ENCODE measurements around the gene GJE1.
A peak's percentile ranks its signal among the peaks of the same experiment; 100 is the strongest.
"Not testable (repeated sequence)": the region's sequence is repeated elsewhere in the genome, so short reads cannot be mapped to it uniquely, and the experiment has no call there.

Gene GJE1, protein sequence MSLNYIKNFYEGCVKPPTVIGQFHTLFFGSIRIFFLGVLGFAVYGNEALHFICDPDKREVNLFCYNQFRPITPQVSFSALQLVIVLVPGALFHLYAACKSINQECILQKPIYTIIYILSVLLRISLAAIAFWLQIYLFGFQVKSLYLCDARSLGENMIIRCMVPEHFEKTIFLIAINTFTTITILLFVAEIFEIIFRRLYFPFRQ

DNA sequence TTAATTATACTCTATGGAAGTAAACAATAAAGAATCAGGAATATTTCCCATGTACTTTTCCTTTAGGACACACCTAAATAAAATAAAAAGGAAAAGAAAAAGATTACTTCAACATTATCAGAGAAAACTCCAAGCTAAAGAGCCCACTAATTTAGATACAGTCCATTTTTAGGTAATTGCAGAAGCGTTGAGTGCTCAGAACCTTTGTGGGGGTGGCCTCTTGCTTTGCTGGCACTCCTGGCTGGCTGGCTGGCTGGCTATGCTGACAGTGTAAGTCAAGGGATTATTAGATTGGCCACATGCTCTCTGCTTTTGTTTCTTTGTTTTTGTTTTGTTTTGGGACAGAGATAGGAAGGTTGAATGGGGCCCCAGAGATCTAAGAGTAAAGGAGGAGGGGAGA lies at the start of gene GJE1:
TSS of gene GJE1 (plus strand) at position 301 of the 400 bp plus-strand sequence. CDS start 234 bp downstream, outside the sequence.
- no peak for DNase-seq

DNA sequence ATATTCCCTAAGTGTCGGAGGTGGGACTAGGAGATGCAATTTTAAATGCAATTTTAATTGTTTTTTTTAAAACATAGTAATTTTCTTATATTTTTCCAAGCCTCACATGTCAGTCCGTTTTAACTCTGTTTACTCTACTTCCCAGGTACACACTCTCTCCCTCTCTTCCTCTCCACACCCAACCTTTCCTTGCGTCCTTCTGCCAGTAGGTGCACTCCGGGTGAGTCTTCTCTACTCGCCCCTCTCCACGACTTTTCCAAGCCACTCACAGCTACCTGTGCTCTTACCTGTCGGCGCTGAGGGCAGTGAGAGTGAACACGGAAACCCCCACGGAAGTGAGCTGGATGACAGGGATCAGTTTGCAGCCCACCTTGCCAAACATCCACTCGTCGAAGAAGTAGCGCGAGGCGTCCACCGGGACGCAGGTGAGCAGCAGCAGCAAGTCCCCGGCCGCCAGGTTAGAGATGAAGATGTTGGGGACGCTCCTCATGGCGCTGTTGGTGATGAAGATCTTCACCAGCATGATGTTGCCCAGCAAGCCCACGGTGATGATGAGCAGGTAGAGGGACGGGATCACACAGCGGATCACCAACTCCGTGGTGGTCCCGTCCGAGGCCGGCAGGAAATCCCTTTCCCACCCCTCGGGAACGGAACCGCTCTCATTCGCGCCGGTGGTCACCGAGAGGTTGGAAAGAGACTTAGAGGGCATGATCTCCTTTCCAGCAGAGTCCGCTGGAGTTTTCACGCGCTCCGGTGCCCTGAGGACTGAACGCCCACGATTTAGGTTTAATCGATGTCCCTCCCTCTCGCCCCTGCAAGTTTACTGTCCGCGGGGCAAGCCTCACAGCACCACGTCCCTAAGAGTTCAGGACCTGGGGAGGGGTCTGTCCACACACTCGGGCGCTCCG lies 44.5 kb upstream of the GJE1 start:
- DNase-seq = no peak

DNA sequence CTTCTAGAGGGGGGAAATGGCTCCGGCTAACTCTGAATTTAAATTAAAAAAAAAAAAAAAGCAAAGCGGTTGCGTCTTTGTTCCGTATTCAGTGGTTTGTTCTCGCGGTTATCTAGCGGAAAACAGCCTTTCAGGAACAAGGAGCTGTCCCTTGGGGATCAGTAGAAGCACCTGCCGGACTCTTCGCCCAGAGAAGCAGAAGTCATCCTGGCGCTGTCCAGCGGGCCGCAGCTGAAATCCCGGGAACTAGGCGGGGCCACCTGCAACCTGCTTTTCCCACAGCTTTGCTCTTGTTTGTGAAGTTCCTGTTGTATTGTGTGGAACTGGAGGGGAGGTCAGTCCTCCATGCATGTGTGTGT lies 43.9 kb upstream of the GJE1 start:
- DNase-seq = no peak

DNA sequence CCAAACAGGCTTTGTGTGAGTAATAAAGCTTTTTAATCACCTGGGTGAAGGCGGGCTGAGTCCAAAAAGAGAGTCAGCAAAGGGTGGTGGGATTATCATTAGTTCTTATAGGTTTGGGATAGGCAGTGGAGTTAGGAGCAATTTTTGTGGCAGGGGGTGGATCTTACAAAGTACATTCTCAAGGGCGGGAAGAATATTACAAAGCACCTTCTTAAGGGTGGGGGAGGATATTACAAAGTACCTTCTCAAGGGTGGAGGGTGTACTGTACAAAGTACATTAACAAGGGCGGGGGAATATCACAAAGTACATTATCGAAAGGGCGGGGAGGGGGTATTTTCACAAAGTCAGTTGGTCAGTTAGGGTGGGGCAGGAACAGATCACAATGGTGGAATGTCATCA lies 27.9 kb upstream of the GJE1 start:
- not testable (repeated sequence) for DNase-seq

DNA sequence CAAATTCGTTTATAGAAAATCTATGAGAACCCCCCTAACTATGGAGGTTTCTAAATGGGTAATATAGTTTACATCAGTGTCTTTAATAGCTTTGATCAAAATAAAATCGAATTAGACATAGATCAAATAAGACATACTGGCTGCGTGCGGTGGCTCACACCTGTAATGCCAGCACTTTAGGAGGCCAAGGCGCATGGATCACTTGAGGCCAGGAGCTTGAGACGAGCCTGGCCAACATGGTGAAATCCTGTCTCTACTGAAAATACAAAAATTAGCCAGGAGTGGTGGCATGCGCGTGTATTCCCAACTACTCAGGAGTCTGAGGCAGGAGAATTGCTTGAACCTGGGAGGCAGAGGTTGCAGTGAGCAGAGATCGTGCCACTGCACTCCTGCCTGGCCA lies 21.9 kb upstream of the GJE1 start:
- not testable (repeated sequence) for DNase-seq

DNA sequence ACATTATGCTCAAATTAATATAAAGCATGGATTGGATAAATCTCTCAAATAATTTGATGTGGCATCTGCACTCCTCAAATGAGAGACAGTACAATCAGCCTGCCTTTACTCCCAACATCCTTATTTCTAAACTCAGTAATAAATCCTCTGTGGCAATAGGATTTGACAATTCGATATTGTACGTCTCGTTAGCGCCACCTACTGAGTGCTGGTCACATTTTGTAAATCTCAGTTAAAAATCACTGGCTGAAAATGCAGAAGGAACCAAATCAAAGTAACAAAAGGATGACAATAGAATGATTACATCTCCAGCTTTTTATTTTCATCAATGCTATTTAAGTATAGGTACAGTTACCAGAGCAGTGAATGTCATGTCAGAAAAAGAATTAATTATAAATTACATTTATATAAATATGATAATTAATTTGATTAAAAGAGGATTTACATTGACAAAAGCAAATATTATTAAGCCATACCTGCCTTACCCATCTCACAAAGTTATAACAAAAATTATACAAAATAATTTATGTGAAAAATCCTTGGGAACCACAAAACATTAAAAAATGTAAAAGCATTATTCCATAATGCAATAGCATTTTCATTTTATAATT lies 20.2 kb upstream of the GJE1 start:
- peak; percentile 53 for DNase-seq

DNA sequence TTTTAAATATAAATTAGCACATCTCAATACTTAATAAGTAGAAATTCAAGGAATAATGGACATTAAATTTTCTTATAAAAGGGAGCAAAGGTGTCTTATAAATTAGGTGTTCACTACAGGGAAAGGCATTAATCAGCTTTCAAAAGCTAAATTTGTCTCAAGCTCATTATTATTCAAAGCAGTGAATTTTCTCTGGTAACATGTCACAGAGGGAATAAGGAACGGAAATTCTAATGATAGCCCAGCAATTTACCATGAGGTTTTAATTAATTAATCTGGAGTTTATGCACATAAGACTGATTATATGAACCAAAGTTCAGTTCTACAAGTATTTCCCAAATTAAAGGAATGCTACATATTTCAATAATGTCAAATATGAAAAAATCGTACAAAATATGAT lies 15.4 kb upstream of the GJE1 start:
- DNase-seq = no peak

DNA sequence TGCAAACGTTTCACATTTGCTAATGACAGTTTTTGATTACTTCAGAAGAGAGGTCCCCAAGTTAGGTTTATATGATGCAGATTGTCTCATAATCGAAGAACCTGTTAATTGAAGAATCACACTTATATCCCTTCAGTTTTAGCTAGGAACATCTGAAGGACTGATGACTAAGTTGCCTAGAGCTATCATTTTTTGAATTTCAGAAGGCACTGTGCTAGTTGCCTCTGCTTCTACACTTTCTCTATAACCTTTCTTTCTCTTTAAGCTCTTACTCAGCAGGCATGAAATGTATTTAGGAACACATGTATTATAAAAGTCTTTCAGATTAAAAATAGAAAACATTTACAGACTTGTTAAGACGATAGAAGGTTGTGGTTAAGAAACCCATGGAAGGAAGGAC lies 14.4 kb upstream of the GJE1 start:
- DNase-seq = no peak

DNA sequence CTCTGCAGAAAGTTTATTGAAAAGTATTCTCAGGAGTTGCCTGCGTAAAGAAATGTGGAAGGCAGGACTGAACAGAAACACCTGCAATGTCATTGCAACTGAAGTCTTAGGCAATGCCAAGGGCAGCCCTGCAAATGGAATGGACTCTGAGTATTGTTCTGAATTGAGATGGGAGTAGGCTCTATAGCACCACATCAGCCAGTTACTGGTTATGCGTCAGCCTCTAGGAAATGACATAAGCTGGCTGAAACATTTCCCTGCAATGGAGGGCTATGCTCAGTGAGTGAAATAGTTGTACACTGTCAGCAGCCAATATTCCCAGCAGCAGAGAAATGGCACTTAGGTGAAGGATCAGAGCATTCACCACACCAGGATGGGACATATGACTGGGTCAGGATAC lies 13.8 kb upstream of the GJE1 start:
- DNase-seq = no peak

DNA sequence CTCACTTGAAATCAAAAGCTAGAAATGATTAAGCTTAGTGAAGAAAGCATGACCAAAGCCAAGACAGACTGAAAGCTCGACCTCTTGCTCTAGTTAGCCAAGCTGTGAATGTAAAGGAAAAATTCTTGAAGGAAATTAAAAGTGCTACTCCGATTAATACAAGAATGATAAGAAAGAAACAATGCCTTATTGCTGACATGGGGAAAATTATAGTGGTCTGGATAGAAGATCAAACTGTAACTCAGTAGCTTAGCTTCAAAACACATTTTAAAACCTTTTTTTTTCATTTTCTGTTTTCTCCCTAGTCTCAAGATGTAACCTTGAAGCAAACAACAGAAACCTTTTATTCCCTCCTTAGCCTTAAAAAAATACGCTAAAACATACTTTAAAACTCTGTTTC lies 11.4 kb upstream of the GJE1 start:
- DNase-seq = no peak

DNA sequence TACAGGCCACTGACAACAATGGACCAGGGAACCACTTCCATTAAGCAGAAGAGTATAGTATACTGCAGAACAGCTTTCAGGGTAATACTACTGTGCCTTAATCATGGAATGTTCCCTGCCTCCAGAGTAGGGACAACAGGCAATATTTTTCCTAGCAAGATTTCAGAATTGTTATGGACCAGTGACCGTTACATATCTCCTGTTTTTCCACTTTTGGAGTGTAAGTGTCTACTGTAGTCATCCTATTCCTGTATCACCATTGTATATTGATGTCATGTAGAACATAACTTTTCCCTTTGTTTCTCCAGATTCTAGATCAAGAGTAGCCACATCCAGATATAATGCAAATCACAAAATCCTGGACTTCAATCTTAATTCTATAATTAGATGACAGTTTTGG lies 1.9 kb upstream of the GJE1 start:
- DNase-seq = no peak

DNA sequence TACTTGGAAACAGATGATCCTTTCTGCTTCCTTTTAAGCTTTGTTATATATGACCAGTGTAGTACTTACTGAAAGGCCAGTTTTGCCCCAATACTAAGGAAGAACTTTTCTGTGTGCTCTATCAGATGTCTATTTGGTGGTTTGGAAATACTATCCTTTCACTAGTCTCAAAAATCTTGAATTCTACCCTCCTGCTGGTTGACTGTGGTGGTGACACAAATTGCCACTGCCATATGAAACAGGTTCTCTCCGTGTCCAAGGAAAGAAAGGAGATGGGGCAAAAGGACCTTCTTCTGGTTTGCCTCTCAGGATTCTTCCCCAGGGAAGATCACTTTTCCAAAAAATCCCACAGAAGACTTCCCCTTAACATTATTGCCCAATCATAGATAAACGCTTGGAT lies 6.2 kb downstream of the GJE1 start:
- no peak for DNase-seq

DNA sequence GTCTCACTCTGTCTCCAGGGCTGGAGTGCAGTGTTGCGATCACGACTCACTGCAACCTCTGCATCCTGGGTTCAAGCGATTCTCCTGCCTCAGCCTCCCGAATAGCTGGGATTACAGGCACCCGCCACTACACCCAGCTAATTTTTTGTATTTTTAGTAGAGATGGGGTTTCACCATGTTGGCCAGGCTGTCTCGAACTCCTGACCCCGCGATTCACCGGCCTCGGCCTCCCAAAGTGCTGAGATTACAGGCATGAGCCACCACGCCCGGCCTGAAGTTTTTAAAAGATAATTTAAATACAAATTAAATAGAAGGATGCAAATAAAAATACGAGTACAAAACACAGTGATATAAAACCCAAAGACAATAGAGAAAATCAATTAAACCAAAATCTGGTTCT lies 8.8 kb downstream of the GJE1 start:
- not testable (repeated sequence) for DNase-seq

DNA sequence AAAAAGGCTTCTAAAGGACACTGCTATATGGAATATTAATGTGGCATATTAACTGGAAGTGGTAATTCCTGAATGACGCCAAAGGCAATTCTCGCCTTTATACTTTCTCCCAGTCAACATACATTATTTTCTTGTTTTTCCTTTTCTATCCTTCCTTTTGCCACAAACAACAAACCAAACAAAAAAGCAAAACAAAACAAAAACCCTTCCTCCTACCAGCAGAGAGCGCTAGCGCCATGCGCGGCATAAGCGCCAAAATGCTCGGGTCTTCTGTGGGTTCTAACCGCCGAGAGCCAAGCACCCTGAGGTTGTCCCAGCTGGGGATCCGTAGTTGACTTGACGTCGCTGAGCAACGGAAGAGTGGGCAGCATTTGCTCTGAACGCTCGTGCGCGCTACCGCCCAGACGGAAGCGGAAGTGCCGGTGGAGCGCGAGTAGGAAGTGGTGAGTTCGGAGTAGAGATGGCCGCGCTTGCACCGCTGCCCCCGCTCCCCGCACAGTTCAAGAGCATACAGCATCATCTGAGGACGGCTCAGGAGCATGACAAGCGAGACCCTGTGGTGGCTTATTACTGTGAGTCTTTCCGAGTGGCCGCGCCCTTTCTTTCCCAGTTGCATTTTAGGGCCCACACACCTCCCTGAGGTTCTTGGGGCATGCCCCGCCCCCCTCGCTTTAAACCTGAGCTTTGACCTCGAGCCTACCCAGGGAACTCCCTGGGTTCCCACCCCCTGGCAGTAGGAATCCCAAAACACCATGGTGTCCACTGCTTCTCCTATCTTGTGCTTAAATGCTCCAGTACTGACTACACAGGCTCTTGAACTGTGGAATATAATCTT lies 14.3 kb downstream of the GJE1 start, which contains the start of the genes NMBR and VTA1:
TSS of gene NMBR (minus strand) at position 295 of the 835 bp plus-strand sequence. CDS start 58,464 bp downstream, outside the sequence.
TSS of gene VTA1 (plus strand) at position 436 of the 835 bp plus-strand sequence. CDS start at position 461, 25 bp downstream.
- DNase-seq = peak; percentile 96

DNA sequence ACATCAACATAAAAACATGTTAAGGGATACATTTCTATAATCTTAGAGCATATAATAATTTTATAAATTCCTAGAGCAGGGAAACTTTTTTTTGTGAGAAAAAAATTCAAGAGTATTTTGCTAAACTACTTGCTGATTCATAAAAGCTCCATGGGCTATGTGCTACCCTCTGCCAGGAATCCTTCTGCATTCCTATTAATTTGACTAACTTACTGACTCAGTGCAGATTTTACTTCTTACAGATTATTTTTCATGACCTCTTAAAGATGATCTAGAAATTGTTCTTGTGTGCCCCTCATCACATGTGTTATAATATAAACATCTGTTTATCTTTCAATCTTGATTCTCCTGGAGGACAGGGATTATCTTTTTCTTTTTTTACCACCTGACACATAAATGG lies 20.0 kb downstream of the GJE1 start:
- DNase-seq = no peak

DNA sequence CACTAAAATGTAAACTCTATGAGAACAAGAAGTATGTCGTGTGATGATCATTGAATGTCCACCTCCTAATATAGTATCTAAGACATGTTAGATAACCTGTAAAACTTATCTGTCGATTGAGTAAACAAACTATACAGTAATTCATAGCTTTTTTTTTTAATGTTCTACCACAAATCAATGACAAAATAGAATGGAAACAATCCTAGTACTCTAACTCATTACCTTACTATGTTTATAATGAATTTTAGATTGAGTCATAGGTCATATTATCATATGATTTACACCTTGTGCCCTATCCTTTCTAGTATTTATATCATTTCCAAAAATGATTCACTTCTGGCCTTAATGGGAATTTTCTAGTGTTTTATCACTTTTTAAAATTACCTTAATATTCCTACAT lies 20.5 kb downstream of the GJE1 start:
- DNase-seq = no peak

DNA sequence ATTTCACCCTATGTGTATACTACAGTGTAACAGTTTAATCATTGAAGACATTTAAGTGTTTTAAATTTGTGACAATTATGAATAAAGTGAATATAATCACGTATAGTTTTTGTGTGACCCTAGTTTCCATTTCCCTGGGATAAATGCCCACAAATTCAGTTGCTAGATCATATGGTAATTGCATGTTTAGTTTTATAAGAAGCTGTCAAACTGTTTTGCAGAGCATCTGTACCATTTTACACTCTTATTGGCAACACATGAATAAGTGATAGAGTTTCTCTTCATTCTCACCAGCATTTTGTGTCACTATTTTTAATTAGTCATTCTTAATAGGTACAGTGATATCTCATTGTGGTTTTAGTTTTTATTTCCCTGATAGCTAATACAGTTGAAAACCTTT lies 21.6 kb downstream of the GJE1 start:
- DNase-seq = no peak

DNA sequence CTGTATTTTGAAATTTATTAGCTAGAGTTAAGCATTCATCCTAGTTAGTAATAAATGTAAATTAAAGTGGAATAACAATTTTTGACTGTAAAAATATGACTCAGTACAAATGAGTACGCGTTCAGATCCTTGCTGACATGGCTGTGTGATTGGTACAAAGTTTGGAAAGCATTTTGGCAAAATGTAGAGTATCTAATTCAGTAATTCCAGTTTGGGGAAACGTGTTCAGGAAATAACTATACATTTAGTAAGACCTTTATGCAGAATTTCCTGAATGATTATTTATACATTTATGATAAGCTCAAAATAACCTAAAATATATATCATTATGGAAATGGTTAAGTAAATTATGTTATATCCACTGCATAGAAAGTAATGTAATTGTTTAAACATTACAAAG lies 22.4 kb downstream of the GJE1 start:
- DNase-seq = no peak

DNA sequence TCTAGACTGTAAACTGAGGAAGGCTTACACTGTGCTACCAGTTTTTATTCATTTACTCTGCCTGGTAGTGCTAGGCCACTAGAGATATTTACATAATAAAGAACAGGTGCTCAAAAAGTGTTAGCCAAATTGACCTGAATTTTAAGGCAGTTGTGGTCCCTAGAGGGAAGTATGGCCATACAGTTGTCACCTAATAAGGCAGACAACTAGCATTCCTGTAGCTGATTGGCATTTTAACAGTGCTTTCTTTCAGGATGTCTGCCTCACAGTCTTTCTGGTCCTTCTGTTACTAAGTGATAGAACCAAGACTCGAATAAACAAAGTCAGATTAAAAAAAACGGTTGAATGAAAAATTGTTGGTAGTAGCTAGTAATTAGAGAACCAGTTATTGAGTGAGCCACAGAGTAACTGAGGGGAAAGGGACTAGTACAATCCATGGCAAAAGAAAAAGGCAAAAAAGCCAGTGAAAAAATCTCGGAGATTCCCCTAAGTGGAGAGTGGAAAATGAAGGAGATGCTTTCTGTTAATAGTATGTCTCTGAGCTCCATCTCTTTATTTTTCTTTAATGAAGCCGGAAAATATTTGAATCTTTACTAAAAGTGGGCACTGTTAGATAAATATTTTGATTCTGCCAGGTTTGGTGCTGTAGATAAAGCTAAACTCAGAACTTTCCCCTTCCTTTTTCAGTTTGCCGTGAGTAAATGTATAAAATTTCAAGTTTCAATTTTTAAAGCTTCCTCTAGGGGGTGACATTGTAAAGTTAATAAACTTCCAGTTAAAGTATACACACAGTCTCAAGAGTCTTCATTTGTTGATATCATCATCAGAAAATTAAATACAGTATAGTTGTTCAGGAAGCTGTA lies 23.4 kb downstream of the GJE1 start:
- DNase-seq = no peak

DNA sequence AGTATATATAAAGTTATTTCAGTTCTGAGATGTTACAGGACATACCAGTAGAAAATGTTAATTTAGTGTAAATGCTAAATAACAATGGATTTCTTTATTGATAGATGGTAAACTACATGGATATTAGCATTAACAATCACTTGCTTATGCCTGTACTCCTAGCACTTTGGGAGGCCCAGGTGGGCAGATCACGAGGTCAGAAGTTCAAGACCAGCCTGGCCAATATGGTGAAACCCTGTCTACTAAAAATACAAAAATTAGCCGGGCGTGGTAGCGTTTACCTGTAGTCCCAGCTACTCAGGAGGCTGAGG lies 24.0 kb downstream of the GJE1 start:
- DNase-seq = not testable (repeated sequence)

DNA sequence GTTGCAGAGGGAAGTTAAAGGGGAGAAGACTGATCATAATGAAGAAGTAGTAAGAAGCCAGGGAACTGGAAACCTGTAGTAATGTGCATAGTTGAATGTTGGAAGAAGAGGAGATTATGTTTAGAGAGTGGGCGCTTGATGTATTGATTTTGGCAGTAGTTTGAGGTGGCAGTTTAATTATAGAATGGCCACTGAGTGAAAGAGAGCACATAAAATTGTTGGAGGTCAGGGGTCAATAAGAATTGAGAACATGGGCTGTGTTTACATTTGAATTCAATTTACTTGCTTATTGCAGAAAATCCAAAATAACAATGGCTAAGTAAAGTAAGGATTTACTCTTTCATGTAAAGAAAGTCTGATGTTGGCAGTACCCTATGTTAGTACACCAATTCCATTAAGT lies 30.1 kb downstream of the GJE1 start:
- DNase-seq = no peak

DNA sequence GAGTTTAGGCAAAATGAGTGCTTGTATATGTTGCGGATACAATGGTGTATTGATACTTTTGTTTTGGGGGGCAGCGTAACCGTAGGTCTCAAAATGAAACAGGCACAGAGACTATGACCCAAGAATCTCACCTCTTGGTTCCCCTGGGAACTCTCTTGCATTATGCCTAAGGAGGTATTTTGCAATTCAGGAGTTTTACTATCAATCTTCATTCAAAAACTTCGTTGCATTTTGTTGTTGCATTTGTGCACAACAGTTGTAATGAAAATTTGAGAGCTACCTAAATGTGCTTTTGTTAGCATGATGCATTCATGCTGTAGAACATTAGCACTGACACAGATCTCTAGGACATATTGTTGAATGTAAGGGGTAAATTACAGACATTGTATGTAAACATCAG lies 32.5 kb downstream of the GJE1 start:
- DNase-seq = no peak
